22Rv1 (cell line): ENCODE data around the gene RNF182.

ENCODE experiments used
- H3K27ac ChIP-seq: fragments of 450-650 bp; 2 replicates; pipeline ENCODE4 v1.5.1; 2017
- ZFX ChIP-seq: fragments of 450-650 bp; IDR thresholded peaks from 2 replicates; pipeline ENCODE4 v1.6.1; 2017; ENCODE audit warnings: antibody characterized with exemption, borderline replicate concordance
- TF ChIP-seq, protein P1 (sequence below): fragments of 450-650 bp; IDR thresholded peaks from 2 replicates; pipeline ENCODE4 v1.5.1; 2017; ENCODE audit warnings: mild to moderate bottlenecking

RNF182 gene

DNA sequence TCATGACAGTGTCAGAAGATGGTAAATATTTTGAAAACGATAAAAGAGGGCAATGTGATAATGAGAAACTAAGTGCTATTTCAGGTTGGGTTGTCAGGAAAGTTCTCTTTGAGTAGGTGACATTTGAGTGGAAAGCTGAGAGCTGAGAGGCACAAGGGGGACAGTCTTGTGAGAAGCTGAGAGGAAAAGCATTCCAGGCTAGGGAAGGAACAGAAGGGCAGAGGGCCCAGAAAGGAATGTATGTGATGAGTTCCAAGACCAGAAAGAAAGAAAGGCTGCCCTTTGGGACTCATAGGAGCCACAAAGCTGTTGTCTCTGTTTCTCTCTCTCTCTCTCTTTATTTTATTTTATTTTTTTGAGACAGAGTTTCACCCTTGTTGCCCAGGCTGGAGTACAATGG is 7.6 kb upstream of the RNF182 start:
- TF ChIP-seq, protein P1, sequence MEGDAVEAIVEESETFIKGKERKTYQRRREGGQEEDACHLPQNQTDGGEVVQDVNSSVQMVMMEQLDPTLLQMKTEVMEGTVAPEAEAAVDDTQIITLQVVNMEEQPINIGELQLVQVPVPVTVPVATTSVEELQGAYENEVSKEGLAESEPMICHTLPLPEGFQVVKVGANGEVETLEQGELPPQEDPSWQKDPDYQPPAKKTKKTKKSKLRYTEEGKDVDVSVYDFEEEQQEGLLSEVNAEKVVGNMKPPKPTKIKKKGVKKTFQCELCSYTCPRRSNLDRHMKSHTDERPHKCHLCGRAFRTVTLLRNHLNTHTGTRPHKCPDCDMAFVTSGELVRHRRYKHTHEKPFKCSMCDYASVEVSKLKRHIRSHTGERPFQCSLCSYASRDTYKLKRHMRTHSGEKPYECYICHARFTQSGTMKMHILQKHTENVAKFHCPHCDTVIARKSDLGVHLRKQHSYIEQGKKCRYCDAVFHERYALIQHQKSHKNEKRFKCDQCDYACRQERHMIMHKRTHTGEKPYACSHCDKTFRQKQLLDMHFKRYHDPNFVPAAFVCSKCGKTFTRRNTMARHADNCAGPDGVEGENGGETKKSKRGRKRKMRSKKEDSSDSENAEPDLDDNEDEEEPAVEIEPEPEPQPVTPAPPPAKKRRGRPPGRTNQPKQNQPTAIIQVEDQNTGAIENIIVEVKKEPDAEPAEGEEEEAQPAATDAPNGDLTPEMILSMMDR = no peak
- no peak for TF ChIP-seq ZFX
- H3K27ac ChIP-seq = no peak overlapping the region

DNA sequence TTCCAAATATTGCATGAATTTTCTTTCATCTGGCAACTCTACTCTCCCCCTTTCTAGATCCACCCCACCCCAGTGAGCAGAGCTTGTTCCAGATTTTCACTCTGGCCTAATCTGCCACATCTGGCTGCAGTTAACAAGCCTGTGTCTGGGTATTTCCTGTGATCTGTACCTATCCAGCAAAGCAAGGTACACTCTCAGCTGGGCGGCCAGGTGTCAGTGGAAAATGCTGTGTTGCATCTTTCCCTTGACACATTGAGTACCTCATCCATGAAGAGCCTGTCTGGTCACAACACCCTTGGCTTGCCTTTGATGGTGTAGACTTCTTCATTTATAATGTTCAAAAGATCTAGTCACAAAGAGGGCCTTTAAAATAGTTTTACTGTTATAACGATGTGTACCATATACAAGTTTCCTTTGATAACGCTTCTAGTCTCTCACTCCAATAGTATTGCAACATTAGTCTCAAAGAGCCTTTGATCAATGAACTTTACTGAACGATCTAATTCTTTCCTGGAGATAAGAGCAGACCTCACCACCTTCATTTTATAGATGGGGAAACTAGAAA is 6.0 kb upstream of the RNF182 start:
- no peak overlapping the region for H3K27ac ChIP-seq
- TF ChIP-seq, protein P1 = no peak
- no peak for TF ChIP-seq ZFX

DNA sequence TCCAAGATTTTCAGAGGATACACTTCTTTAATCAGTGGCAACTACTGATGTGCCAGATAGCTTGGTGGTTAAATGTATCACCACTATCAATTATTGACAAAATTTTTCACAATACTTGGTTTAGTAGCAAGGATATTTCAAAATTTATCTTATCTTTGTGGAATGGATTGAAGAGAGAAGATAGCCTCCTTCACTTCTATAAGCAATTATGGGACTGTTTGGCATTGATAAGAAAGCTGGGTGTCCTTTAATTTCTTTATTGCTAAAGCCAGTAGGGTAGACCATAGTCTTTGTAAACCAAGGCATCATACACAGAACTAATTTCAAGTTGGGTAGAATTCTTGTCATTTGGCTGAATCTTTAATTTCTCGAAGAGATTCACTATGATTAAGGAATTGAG is 4.9 kb upstream of the RNF182 start:
- no peak for TF ChIP-seq ZFX
- TF ChIP-seq, protein P1 = no peak
- no peak overlapping the region for H3K27ac ChIP-seq

DNA sequence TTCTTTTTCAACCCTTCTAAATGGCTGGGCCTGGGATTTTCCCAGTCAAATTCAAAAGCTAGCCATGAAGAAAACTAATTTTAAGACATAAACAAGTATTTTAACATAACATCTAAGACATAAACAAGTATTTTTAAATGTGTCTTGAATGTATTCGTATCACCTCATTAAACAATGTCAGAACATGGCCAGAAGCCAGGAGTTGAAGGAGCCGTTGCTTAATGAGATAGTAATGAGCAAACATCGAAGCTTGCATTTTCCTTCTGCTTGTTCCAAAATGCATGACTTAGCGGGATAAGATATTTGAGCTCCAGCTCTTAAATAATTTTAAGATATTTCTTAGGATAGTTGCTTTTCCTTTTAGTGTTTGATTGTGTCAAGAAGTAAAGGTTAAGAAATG is 4.2 kb upstream of the RNF182 start:
- no peak overlapping the region for H3K27ac ChIP-seq
- no peak for TF ChIP-seq ZFX
- TF ChIP-seq, protein P1 = no peak

DNA sequence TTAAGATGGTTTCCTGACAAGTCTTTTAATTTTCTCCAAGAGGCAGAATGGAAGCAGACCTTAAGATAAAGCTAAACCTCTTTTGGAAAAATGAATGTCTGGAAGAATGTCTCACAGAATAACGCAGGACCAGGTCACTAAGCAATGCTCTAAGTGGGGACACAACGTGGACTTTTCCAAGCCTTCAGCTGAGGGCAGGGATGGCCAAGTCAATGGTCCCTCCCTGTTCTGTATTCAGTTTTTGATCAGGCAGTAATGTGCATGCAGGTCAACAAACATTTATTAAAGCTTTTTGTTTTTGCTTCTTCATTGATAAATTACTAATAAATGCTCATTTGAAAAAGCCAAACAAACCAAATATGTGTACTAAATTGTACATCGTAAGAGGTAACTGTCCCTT is 2.0 kb upstream of the RNF182 start:
- H3K27ac ChIP-seq = no peak overlapping the region
- TF ChIP-seq, protein P1 = no peak
- no peak for TF ChIP-seq ZFX

DNA sequence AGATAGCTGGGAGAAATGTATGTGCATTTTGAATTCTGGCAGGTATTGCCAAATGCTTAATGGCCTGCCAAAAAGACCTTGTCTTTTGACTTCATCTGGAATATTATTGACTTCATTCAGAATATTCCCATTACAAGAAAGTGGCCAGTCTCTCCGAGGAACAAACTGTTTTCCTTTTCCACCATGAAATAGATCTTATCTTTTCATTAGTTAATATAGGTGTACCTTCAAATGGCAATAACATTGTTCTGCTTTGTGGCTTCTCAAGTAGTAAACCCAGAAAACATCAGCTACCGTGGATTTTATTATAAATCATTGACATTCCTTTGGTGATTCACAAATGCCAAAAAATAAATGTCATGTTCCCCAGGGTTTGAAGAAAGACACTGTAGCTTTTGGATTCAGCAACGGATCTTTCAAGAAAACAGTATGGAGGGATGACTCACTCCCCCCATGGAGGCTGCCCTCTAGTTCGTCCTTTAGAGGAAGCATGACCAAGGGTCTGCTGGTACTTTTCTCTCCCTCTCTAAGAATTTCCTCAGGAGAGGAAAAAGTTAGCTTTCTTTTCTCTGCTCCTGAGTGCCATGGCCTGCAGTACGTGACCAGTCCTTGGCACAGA is 1.1 kb upstream of the RNF182 start:
- TF ChIP-seq ZFX = no peak
- TF ChIP-seq, protein P1 = no peak
- H3K27ac ChIP-seq = no peak overlapping the region

DNA sequence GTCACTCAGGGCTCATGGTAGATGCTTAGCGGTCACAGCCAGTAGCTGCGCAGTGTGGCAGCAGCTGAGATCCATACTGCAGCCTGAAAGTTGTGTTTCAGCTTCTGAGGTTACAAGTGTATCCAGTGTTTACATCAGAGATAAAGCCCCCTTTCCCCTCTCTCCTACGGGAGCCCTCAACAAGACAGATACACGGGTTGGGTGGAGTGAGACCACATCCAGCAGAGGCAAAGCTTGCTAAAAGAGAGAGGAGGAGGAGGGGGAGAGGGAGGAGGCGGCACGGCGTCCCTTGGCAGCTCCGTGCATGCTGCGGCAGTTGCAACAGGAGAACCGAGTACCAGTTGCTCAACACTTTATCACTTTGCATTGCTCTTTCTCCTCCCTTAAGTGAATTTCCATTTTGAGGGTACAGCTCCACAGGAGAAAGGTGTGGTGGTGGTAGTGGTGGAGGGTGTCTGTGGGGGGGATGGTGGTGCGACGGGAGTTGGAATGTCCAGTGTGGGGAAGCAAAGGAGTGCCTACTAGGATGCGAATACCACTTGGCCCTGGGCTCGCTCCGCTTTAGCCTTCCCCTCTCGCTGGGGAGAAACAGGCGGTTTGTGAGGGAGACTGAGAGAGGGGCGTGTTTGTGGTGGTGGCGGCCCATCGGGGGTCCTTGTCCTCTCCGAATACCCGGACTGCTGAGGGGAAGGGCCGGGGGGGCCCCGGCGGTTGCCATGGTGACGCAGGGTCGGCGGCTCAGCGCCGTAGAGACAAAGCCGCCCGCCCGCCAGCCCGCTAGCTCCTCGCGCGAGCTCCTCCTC is 405 bp upstream of the RNF182 start:
- H3K27ac ChIP-seq = no peak overlapping the region
- no peak for TF ChIP-seq ZFX
- TF ChIP-seq, protein P1 = no peak
